ENCODE measurements around the gene MTRF1.
"Not testable (repeated sequence)": the region's sequence is repeated elsewhere in the genome, so short reads cannot be mapped to it uniquely, and the experiment has no call there.

Gene MTRF1

DNA sequence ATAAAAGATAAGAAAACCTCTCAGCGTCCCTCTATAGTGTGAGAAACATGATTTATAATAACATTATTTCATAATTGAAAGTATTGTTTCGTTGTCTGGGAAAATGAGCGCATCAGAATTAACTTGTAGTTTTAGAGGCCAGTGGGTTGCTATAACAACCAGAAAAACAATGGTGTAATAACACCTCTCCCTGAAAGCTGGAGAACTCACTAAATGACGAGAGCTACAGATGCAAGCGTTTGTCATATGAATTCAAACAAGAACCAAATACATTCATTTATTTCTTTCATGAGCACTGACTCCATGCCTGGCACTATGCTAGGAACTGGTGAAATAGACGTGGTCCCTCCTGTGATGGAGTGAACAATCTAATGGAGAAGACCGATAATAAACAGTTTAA lies 85.3 kb downstream of the MTRF1 start:
- DNase-seq (ENCODE audit: low spot score), result no peak
- FAIRE-seq, result no peak

DNA sequence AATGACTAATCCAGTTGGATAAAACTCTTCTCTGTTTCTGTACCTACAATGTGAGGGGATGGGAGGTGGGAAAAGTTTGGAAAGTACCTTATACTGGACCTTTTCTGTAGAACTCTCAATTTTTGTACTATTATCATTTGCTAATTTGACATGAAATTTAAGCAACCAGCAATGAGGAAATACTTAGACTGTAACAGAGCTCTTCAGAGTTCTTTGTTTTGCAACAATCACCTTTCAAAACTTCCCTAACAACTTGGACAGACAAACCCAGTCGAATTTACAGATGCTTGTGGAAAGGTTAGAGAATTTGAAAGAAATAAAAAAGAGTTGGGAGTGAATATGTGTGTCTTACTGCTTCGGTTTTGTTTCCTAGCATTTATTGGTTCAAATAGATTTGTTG lies 85.8 kb downstream of the MTRF1 start:
- DNase-seq (ENCODE audit: low spot score), result no peak
- no peak for FAIRE-seq

DNA sequence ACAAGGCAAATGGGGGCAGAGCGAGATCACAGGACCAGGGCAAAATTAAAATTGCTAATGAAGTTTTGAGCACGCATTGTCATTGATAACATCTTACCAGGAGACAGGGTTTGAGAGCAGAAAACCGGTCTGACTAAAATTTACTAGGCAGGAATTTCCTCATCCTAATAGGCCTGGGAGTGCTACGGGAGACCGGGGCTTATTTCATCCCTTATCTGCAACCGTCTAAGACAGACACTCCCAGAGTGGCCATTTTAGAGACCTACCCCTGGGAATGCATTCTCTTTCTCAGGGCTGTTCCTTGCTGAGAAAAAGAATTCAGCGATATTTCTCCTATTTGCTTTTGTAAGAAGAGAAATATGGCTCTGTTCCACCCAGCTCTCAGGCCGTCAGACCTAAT lies 87.8 kb downstream of the MTRF1 start:
- not testable (repeated sequence) for DNase-seq (ENCODE audit: low spot score); FAIRE-seq
